ENCODE measurements around the gene GDNF. TPM values are rescaled to one million over a fixed set of nuclear protein-coding genes. Genes with fewer than 3 reads are reported as not detected.
A peak's percentile ranks its signal among the peaks of the same experiment; 100 is the strongest.

GDNF gene
- total and polyA plus RNA-seq, 4 donors = 0.09 to 0.25 TPM; not detected in 2

GRCh38 chr5:37838933-37839341 lies 904 bp downstream of the GDNF start:
- no peak for DNase-seq (ENCODE audit: low spot score)
- H3K27me3 ChIP-seq (ENCODE audit: control insufficient read depth in 4 of 4, insufficient read depth in 4 of 4, low read length in 3 of 4) = peaks cover 0 to 5% (median 2%) of the 10 kb centered on the region in 4 donors
- peak overlapping the region in 1 of 3 donors; percentile 54 for H3K4me3 ChIP-seq (ENCODE audit: low read depth in 1 of 3, low read length in 3 of 3)
- H3K4me1 ChIP-seq (ENCODE audit: control insufficient read depth in 4 of 4, insufficient read depth in 4 of 4, low read length in 3 of 4) = peaks cover 17 to 46% (median 34%) of the 10 kb centered on the region in 4 donors
- H3K9me3 ChIP-seq (ENCODE audit: control insufficient read depth in 4 of 4, low read length in 3 of 4) = no peaks in the 10 kb centered on the region
- H3K36me3 ChIP-seq (ENCODE audit: control insufficient read depth in 4 of 4, insufficient read depth in 3 of 4, low read depth in 1 of 4, low read length in 3 of 4) = no peaks in the 10 kb centered on the region
- no peak overlapping the region for H3K27ac ChIP-seq (ENCODE audit: low read depth in 1 of 2, low read length in 2 of 2)
- WGBS = 9% methylated on average over 21 of the region's 21 CpGs
- TF ChIP-seq ATF3 (IDR thresholded peaks at IDR 0.05) (no peak), SP1 (IDR thresholded peaks at IDR 0.05) (no peak), YY1 (IDR thresholded peaks at IDR 0.05) (no peak), NR2F2 (IDR thresholded peaks at IDR 0.05) (no peak), JUND (IDR thresholded peaks at IDR 0.05) (no peak), ZBTB33 (IDR thresholded peaks at IDR 0.05) (no peak), HNF4G (IDR thresholded peaks at IDR 0.05) (no peak), REST (IDR thresholded peaks at IDR 0.05) (no peak), TAF1 (conservative IDR thresholded peaks at IDR 0.05) (no peak), GABPA (IDR thresholded peaks at IDR 0.05 in 1 of 2, conservative IDR thresholded peaks at IDR 0.05 in 1 of 2) (no peak), FOXA1 (IDR thresholded peaks at IDR 0.05) (no peak), CTCF (IDR thresholded peaks at IDR 0.05; ENCODE audit: low read depth, low read length, missing input control) (no peak), EGR1 (IDR thresholded peaks at IDR 0.05; ENCODE audit: low read depth in 2 of 2) (no peak), HNF4A (conservative IDR thresholded peaks at IDR 0.05) (no peak), MAX (IDR thresholded peaks at IDR 0.05) (no peak), RXRA (IDR thresholded peaks at IDR 0.05) (no peak), RAD21 (IDR thresholded peaks at IDR 0.05) (no peak), FOXA2 (IDR thresholded peaks at IDR 0.05) (no peak)
- H3K9ac ChIP-seq (ENCODE audit: low read depth in 1 of 2, low read length in 2 of 2) = no peak overlapping the region

Measured in liver (tissue), 9 donors.